Measurements from ENCODE around the gene ADGRA3. TPM values are rescaled to one million over a fixed set of nuclear protein-coding genes. Genes with fewer than 3 reads are reported as not detected.

Gene ADGRA3
- total RNA-seq, 1 donor from 2014 or later, result 32.5 TPM

GRCh38 chr4:22343606-22344005 lies 172.3 kb downstream of the ADGRA3 start:
- intact Hi-C loops (cut with DNase I), result no loop called here
- DNase-seq (ENCODE audit: missing footprints), result no peak
- no peak for ATAC-seq

GRCh38 chr4:22339491-22339890 lies 176.4 kb downstream of the ADGRA3 start:
- no peak for ATAC-seq
- DNase-seq (ENCODE audit: missing footprints), result no peak
- intact Hi-C loops (cut with DNase I), result no loop called here

GRCh38 chr4:22338796-22339195 lies 177.1 kb downstream of the ADGRA3 start:
- no peak for DNase-seq (ENCODE audit: missing footprints)
- intact Hi-C loops (cut with DNase I), result no loop called here
- no peak for ATAC-seq

Other genes starting within 250 kb of the ADGRA3 start
- not detected for gene GBA3, start 176.9 kb upstream of the ADGRA3 start, total RNA-seq